HUDEP-2 (cell line): Measurements from ENCODE around the gene SLC43A1.

ENCODE experiments used
- DNase-seq, 76 experiments: peaks; one replicate each; lab custom pipeline; 2025; ENCODE audit not compliant: unreplicated experiment in 76 of 76; lab: John Stamatoyannopoulos, UW

Gene SLC43A1

DNA sequence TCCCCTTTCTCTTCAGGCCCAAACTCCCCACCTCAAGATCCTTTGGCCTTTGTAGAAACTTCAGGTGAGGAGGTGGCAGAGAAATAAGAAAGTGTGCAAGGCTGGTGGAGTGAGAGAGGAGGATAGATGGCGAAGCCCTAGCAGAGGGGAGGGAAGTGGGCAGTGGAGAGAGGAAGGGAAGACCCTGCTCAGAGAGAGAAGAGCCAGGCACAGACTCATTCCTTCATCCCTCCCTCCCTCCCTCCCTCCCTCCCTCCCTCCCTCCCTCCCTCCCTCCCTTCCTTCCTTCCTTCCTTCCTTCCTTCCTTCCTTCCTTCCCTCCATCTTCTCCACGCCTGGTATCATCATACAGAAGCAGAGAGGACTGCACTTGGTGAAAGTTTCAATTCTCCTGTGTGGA lies 34.2 kb downstream of the SLC43A1 start:
- DNase-seq, result no peak

DNA sequence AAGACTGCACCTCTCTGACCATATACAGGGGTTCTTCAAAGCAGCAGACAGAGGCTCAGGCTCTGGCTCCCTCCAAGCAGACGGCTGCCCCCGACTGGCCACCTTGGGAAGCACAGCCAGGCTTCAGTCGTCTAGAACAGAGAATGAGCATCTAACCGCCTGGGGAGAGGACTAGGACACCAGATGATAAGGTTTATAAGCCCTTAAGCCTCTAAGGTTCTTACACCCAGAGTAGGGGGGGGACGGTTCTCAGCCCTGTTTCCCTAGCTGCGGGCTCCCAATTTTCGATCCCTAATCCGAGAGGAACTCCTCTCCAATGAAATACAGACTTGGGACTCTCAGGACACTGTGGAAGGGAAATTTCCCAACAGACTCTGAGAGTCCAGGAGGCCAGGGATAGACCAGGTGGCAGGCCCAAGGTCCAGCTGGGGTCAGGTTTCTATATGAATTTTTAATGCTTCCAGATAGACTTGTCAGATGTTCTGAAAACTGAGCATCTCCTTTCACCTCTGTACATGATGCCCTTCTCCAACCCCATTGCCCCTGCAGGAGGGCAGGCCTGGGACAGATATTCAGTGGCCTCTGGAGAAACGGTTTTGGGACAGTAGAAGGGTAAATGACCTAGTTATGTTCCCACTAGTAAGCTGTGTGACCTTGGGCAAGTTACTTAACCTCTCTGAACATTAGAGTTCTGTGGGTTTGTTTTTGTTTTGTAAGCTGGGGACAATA lies 34.9 kb downstream of the SLC43A1 start:
- peak in 69 of 76 experiments; percentile 12 to 85 (median 59) for DNase-seq

DNA sequence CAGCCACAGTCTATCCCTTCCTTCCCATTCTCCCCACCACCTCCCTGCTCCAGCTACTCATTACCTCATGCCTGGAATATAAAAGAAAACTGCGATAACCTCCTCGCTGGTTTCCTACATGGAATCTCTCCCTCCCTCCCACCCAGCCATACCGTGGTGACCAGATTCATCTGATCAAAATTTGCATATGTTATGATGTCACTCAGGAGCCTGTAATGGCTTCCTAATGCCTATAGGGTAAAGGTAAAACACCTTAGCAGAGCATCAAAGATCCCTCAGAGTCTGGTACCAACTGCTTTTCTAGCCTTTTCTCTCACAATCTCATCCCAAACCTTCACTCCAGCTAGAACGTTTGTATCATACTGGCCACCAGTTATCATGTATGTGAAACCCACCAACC lies 35.6 kb downstream of the SLC43A1 start:
- DNase-seq, result no peak

DNA sequence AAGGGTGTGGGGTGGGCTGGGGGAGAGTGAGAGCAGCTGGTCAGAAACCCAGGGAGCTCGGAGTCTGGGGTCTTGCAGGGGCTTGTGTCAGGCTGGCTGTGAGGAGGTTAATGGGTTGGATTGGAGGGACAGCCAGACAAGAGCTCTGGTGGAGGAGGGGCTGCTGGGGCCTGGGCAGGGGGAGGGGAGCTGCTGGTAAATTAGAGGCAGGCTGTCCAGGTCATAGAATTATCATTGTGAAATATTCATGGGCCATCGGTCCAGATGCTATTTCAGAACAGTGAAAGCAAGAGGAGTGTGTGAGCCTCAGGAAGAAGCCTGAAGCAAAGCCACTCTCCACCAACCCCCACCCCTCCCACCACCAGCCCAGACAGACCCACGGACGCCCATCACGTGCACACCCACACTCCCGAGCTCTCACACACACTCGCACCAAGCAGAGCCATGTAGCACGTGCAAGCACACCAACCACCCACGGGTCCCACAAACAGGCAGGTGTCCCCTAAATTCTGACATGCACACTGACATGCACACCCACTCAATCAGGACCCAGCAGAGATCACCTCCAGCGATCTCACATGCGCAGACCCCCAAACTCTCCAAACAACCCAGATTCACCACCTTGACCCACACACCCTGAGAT lies 36.4 kb downstream of the SLC43A1 start:
- DNase-seq, result no peak

DNA sequence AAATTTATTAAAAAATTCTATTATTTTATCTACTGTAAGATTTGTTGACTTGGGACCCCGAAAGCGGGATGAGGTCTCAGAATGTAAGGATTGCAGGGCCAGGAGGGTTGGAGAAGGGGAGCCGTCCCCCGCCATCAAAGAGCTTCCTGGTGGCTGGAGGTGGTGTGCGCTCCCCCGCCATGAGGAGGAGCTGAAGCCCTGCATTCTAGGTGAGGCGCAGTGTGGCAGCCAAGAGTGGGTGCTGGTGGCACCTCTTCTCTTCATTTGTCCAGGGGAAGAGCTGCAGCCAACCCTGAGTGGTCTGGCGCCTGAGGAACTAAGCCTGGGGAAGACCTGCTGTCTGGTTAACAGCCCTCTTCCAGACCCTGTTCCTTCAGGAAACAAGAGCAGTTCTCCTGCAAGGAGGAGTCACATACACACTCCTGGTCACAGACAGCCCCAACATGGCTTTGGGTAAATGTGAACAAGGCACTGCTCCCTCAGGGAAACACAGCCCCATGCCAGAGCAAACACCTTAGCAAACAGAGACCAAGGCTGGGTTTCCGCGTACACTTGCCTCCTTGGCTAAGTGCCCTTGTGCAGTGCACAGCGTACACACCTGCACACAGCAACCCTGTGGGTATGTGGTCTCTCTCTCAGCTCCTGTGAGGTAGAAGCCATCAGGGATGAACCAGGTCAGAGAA lies 37.9 kb downstream of the SLC43A1 start:
- DNase-seq, result no peak

DNA sequence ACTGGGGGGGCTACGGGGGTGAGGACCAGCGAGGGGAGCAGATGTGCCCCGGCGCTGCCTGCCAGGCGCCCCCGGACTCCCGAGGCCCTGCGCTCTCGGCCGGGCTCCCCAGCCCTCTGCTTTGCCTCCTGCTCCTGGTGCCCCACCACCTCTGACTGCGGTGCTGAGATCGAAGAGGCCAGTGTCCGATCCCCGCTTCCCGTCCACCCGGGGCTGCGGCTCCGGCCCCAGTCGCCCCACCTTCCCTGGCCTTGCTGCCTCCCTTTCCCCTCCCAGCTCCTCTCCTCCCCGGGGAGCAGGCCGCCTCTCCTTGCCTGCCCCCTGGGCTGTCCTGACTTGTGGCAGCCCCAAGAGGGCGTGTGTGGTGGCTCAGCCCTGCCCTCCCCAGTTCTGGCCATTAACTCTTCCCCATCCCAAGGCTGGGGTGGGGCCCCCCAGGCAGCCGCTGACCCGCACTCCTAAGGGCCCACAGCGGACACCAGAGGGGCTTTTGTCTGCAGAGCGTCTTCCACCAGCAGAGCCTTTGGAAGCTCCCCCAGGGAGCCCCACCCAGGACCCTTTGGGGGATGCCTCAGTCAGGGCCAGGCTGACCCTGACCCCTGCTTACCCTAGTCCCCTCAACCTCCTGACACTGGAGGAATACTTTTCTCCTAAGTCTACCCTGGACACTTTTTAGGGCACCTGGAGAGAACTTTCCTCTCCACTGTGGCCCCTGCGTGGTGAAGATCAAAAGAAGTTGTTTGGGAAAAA lies 38.6 kb downstream of the SLC43A1 start:
- DNase-seq, result peak in 62 of 76 experiments; percentile 11 to 72 (median 54)

DNA sequence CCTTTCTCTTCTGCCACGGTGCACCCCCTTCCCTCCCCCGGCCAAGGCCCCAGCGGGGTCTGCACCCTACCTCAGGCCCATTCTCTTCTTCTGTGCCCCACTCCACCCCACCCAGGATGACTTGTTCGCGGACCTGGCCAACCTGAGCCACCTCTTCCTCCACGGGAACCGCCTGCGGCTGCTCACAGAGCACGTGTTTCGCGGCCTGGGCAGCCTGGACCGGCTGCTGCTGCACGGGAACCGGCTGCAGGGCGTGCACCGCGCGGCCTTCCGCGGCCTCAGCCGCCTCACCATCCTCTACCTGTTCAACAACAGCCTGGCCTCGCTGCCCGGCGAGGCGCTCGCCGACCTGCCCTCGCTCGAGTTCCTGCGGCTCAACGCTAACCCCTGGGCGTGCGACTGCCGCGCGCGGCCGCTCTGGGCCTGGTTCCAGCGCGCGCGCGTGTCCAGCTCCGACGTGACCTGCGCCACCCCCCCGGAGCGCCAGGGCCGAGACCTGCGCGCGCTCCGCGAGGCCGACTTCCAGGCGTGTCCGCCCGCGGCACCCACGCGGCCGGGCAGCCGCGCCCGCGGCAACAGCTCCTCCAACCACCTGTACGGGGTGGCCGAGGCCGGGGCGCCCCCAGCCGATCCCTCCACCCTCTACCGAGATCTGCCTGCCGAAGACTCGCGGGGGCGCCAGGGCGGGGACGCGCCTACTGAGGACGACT lies 39.3 kb downstream of the SLC43A1 start:
- peak in 45 of 76 experiments; percentile 7 to 68 (median 45) for DNase-seq

DNA sequence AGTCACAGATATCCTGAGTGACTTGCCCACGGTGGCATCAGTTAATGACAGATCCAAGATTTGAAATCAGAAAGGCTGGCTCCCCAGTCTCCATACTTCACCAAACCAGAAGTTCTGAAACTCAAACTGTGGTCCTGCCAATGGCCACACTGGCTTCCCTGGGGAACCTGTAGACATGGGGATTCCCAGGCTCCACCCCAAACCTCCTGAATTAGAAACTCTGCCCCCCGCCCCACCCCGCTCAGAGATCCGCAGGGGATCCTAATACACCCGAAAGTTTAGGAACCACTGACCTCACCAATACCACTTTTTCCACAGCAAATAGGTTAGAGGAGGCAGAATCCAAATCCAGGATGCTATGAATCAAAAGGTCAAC lies 39.8 kb downstream of the SLC43A1 start:
- no peak for DNase-seq

DNA sequence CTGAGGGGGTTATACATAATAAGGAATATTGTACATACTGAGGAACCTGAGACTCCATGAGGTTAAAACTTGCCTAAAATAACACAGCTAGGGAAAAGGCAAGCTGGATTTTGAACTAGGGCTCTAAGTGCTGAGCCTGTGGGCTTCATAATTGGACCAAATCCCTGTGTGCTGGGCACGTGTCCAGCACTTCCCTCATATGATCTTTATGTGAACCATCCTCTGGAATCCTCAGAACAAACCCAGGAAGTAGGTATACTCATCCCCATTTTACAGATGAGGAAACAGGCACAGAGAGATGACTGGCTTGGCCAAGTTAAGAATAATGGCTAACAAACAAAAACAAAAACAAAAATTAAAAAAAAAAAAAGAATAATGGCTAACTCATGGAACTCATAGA lies 40.3 kb downstream of the SLC43A1 start:
- no peak for DNase-seq

DNA sequence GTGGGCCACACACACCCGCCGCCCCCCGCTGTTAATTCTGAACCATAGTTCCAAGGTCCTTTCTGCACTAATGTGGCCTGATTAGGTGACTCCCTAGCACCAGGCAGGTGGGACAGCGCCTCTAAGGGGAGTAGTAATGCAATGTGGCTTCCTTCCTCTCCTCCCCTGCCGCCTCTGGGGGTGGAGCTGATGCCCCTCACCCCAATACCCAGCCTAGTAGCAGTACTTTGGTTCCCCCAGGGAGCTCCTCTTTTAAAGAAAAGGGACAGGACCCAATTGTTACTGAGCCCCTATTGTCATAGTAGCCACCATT lies 40.7 kb downstream of the SLC43A1 start:
- DNase-seq, result peak in 1 of 76 experiments; percentile 54

DNA sequence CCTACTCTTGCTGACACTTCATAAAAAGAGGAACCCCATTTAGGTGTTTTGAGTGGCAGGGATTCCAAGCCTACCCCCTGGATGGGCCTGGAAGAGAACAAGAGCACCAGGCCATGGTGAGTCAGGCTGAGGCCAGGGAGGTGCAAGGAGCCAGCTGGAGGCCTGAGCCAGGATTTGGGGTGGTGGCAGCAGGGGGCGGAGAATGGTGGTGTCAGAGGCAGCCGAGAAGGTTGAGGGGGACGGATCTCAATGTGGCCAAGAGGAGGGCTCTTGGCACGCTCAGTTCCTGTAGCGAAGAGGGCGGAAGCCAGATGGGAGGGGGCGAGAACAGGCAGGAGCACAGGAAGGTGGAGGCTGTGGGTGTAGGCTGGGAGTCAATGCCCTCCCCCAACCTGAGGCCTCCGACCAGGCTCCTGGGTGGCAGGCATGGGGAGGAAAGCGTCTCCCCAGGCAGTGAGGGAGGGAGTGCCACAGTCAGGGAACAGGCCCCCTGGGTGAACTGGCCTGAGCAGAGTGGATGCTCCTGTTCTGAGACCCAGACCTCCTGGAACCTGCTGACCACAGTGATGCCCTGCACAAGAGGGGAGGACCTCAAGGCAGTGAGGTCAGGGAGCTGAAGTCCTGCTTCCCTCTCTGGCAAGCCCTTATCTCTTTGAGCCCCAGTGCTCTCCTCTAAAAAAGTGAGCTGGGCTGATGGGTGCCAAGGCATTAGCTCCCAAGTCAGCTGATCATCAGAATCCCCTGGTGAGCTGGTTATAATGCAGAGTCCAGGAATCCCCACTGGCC lies 41.3 kb downstream of the SLC43A1 start:
- DNase-seq, result peak in 59 of 76 experiments; percentile 17 to 77 (median 56)

DNA sequence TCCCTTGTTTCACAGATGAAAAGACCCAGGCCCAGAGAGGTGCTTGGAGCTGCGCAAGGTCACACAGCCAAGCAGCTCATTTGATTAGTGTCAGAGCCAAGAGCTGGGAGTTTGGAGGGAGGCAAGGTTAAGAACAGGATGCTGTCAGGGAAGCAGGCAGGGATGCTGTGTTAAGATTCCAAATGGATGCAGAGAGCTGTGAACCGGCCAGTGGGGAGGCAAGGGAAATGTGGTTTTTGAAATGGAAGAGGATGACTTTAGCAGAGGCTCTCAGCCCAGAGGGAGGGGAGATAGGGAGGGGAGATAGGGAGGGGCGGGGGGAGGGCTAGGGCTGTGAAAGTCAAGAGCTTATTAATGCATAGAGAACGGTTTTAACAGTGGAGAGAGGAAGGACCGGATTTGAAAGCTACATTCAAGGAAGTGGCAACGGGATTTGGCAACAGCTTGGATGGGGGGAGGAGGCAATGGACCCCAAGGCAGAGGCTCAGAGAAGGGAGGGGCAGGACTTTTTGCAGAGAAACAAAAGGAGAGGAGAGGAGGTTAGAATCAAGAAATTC lies 42.1 kb downstream of the SLC43A1 start:
- DNase-seq, result peak in 4 of 76 experiments; percentile 21 to 32 (median 22)

DNA sequence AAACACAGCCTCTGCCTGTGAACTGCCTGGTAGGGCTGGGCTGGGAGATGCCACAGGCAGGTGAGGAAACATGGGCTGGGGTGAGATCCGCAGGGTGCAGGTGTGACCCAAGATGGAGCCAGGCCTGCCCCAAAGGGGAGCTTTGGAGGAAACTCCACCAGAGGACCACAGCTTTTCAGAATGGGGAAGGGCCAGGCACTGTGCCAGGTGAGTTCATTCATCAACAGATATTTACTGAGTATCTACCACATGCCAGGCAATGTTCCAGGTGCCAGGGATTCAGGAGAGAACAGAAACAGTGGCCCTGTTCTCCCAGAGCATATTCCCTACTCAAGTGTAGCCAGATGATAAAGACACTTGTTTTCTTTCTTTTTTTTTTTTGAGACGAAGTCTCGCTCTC lies 44.0 kb downstream of the SLC43A1 start:
- peak in 2 of 76 experiments; percentile 12 to 15 for DNase-seq

DNA sequence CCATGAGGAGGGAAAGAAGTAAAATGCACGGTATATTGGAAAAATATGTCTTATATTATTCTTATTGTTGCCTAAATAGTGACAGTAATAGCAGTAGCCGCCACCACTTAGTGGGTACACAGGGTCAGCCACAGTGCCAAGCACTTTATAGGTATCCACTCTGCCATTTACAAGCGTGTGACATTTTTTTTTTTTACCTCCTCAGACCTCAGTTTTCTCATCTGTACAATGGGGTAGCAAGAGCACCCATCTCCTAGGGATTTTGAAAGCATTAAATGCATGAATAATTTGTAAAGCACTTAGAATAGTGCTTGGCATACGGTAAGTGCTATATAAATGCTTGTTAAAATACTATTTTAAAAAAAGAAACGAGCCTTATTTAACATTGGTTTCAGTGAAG lies 46.2 kb downstream of the SLC43A1 start:
- DNase-seq, result no peak

DNA sequence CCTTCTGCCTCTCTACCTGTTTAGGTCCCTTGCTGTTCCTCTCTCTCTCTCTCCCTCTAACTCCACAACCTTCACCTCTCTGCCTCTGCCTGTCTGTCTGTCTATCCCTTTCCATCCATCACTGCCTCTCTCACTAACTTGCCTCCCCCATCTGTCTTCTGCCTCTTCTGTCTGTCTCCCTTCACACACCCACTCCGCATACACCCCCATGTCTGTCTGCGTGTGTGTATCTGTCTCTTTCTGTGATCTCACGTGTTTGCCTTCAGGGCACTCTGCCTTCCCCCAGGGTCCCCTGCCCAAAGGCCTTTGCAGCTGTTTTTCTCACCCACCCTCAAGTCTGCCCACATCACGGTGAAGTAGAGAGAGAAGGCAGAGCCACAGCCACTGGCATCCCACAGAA lies 47.2 kb downstream of the SLC43A1 start:
- no peak for DNase-seq

DNA sequence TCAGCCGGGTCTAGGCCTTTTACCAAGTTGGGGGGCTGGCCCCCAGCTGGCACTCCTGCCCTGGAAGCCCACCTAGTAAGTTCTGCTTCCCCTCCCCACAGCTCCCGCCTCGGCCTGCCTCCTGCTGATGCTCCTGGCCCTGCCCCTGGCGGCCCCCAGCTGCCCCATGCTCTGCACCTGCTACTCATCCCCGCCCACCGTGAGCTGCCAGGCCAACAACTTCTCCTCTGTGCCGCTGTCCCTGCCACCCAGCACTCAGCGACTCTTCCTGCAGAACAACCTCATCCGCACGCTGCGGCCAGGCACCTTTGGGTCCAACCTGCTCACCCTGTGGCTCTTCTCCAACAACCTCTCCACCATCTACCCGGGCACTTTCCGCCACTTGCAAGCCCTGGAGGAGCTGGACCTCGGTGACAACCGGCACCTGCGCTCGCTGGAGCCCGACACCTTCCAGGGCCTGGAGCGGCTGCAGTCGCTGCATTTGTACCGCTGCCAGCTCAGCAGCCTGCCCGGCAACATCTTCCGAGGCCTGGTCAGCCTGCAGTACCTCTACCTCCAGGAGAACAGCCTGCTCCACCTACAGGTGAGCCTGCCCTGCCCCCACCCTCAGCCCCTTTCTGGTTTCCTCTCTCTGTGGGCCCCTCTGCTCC lies 47.9 kb downstream of the SLC43A1 start:
- DNase-seq, result no peak

DNA sequence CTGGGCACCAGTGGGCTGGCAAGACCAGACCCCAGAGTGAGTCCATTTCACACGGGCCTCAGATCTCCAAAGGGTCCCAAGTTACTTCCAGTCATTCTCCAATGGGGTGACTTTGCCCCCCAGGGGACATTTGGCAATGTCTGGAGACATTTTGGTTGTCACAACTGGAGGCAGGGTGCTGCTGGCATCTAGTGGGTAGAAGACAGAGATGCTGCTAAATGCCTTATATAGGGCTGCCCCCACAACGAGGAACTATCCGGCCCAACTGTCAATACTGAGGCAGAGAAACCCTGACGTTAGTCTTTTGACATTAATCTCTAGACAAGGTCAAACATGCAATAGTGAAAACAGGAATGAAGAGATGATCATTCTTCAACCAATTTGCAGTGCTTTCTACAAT lies 48.8 kb downstream of the SLC43A1 start:
- DNase-seq, result no peak

DNA sequence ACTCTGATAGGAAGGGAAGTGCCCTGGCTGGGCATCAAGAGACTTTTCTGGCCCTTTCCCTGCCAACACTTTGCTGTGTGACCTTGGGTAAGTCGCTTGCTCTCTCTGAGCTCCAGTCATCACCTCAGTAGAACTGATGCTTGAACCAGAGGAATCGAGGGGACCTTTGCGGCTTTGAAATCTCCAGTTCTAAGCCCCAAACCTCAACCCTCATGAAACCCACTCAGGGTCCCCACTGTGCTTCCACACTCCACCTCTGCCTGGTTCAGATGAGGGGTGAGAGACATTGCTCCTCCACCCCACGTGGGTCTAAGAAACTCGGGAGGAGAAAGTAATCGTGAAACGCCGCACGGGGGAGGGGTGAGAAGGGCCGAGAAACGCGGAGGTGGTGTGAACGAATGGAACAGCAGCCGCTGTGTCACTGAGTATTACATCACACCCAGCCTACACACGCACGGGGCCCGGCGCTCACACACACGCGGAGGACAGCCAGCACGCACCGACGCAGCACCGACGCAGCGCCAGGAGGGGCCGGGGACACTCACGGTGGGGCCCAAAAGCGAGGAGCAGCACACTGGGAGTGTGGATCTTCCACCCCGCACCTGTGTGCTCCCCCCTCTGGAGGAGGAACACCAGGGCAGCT lies 50.8 kb downstream of the SLC43A1 start:
- no peak for DNase-seq
